Measurements from ENCODE around the gene FOXC2.

GRCh38 chr16:86578061-86578599 lies 11.5 kb downstream of the FOXC2 start, which contains the start of gene FOXL1:
- TF ChIP-seq CTCF (IDR thresholded peaks at IDR 0.05) (no peak), EZH2phosphoT487 (IDR thresholded peaks at IDR 0.05; ENCODE audit: borderline replicate concordance, low read depth) (no peak), RAD21 (IDR thresholded peaks at IDR 0.05; ENCODE audit: low read length) (no peak), JUND (IDR thresholded peaks at IDR 0.05) (no peak), NFIC (IDR thresholded peaks at IDR 0.05; ENCODE audit: borderline replicate concordance) (no peak), SMC3 (IDR thresholded peaks at IDR 0.05; ENCODE audit: low read depth, low read length) (no peak), POLR2AphosphoS5 (IDR thresholded peaks at IDR 0.05; ENCODE audit: low read depth, low read length) (no peak), TEAD4 (IDR thresholded peaks at IDR 0.05; ENCODE audit: borderline replicate concordance, insufficient read depth) (no peak), RFX5 (IDR thresholded peaks at IDR 0.05; ENCODE audit: low read length) (no peak), CHD2 (IDR thresholded peaks at IDR 0.05; ENCODE audit: low read length, partially characterized antibody) (no peak), REST (IDR thresholded peaks at IDR 0.05; ENCODE audit: low read depth, low read length) (no peak)
- TF ChIP-seq, protein P1, sequence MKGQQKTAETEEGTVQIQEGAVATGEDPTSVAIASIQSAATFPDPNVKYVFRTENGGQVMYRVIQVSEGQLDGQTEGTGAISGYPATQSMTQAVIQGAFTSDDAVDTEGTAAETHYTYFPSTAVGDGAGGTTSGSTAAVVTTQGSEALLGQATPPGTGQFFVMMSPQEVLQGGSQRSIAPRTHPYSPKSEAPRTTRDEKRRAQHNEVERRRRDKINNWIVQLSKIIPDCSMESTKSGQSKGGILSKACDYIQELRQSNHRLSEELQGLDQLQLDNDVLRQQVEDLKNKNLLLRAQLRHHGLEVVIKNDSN (IDR thresholded peaks at IDR 0.05; ENCODE audit: borderline replicate concordance, low read depth), result no peak
- TF ChIP-seq, protein P2, sequence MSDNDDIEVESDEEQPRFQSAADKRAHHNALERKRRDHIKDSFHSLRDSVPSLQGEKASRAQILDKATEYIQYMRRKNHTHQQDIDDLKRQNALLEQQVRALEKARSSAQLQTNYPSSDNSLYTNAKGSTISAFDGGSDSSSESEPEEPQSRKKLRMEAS (IDR thresholded peaks at IDR 0.05; ENCODE audit: low read depth), result no peak

All from SK-N-SH (cell line).